HEK293 (cell line): Measurements from ENCODE around the gene MST1R.

Experiments used
- CTCF ChIA-PET: fragments of 350-600 bp; formaldehyde crosslinking; extraction: SDS; loops from one replicate; lab custom pipeline; 2021; ENCODE audit warnings: antibody characterized with exemption; lab: Yijun Ruan, JAX
- POLR2A ChIA-PET: fragments of 300-600 bp; formaldehyde crosslinking; extraction: SDS; loops from one replicate; lab custom pipeline; 2020; ENCODE audit warnings: antibody characterized with exemption, inconsistent platforms; lab: Yijun Ruan, JAX
- H3K27ac ChIP-seq: fragments of 200-500 bp; sonication (Bioruptor generic); 2 replicates; pipeline ENCODE4 v1.5.1; 2014; ENCODE audit warnings: low read depth, low read length, control low read depth, inconsistent platforms; ENCODE audit errors: extremely low read depth
- H3K36me3 ChIP-seq, 2 experiments: fragments of 200-500 bp in 1 of 2; sonication (Bioruptor generic) in 1 of 2; 1 replicate in 1 of 2; 2 replicates in 1 of 2; pipeline ENCODE4 v1.5.1; 2014 to 2017; ENCODE audit warnings: inconsistent platforms in 2 of 2, low read length in 2 of 2; ENCODE audit not compliant: control insufficient read depth in 2 of 2, insufficient read depth in 1 of 2
- H3K4me1 ChIP-seq: fragments of 200-500 bp; sonication (Bioruptor generic); 2 replicates; pipeline ENCODE4 v1.5.1; 2014; ENCODE audit warnings: mild to moderate bottlenecking, low read length, inconsistent platforms; ENCODE audit not compliant: control insufficient read depth, insufficient read depth
- H3K4me3 ChIP-seq: 2 replicates; pipeline ENCODE4 v1.5.1; 2011; ENCODE audit warnings: low read depth, mild to moderate bottlenecking, control low read depth, low read length, moderate library complexity
- H3K9me3 ChIP-seq: fragments of 200-500 bp; sonication (Bioruptor generic); 2 replicates; pipeline ENCODE4 v1.5.1; 2014; ENCODE audit warnings: low read depth, low read length, inconsistent platforms; ENCODE audit not compliant: control insufficient read depth, insufficient read depth
- AEBP2 ChIP-seq: fragments of 450-650 bp; formaldehyde crosslinking; IDR thresholded peaks from 2 replicates; pipeline ENCODE4 v1.5.1; 2016; ENCODE audit warnings: missing biosample characterization, missing genetic modification characterization, borderline replicate concordance
- PBX3 ChIP-seq: sonication (generic); formaldehyde crosslinking; IDR thresholded peaks from 2 replicates; pipeline ENCODE4 v1.8.1; 2022; ENCODE audit warnings: mild to moderate bottlenecking, moderate library complexity, missing genetic modification reagents
- TCF7L2 ChIP-seq: IDR thresholded peaks from 2 replicates; pipeline ENCODE4 v1.6.1; 2011; ENCODE audit warnings: low read depth, mild to moderate bottlenecking, inconsistent platforms, low read length, moderate library complexity, borderline replicate concordance
- ZBTB11 ChIP-seq: fragments of 450-650 bp; formaldehyde crosslinking; conservative IDR thresholded peaks from 2 replicates; pipeline ENCODE4 v1.5.1; 2016; ENCODE audit warnings: low read depth, missing biosample characterization, missing genetic modification characterization
- ZBTB6 ChIP-seq: fragments of 450-650 bp; formaldehyde crosslinking; IDR thresholded peaks from 2 replicates; pipeline ENCODE4 v1.5.1; 2017; ENCODE audit warnings: missing biosample characterization, missing genetic modification characterization
- ZNF148 ChIP-seq: fragments of 450-650 bp; formaldehyde crosslinking; IDR thresholded peaks from 2 replicates; pipeline ENCODE4 v1.5.0; 2017; ENCODE audit warnings: missing biosample characterization, missing genetic modification characterization, borderline replicate concordance
- ZNF221 ChIP-seq: fragments of 450-650 bp; formaldehyde crosslinking; IDR thresholded peaks from 2 replicates; pipeline ENCODE4 v1.5.1; 2017; ENCODE audit warnings: missing biosample characterization, missing genetic modification characterization, borderline replicate concordance
- ZNF571 ChIP-seq: fragments of 450-650 bp; formaldehyde crosslinking; IDR thresholded peaks from 2 replicates; pipeline ENCODE4 v1.5.0; 2017; ENCODE audit warnings: missing biosample characterization, missing genetic modification characterization
- ZNF580 ChIP-seq: fragments of 450-650 bp; formaldehyde crosslinking; IDR thresholded peaks from 2 replicates; pipeline ENCODE4 v1.5.1; 2016; ENCODE audit warnings: missing biosample characterization, missing genetic modification characterization
- ZNF585B ChIP-seq: fragments of 450-650 bp; formaldehyde crosslinking; IDR thresholded peaks from 2 replicates; pipeline ENCODE4 v1.5.1; 2016; ENCODE audit warnings: missing biosample characterization, missing genetic modification characterization
- ZNF658 ChIP-seq: fragments of 450-650 bp; formaldehyde crosslinking; IDR thresholded peaks from 2 replicates; pipeline ENCODE4; 2016; ENCODE audit warnings: missing biosample characterization, missing genetic modification characterization
- ZNF707 ChIP-seq: fragments of 450-650 bp; formaldehyde crosslinking; IDR thresholded peaks from 2 replicates; pipeline ENCODE4 v1.5.1; 2016; ENCODE audit warnings: missing biosample characterization, missing genetic modification characterization

MST1R gene

GRCh38 chr3:49845694-49846093 lies 58.0 kb downstream of the MST1R start (continued):
- TF ChIP-seq ZNF580 (tag by site-specific recombination) = no peak

- peaks cover 0 to 84% of the 10 kb centered on the region in 2 experiments; a peak in 1 of 3 replicates for H3K36me3 ChIP-seq
- POLR2A ChIA-PET = no interaction called here
- CTCF ChIA-PET = interaction anchor here (0.6 to 1.8 kb wide), 3 partner anchors 41 to 65 kb away, joined by 3 to 6 read pairs (median 3); partner anchors contain the start of gene INKA1
- TF ChIP-seq ZNF571 (tag by site-specific recombination) (no peak), ZNF658 (no peak), ZBTB6 (tag by site-specific recombination) (no peak), PBX3 (CRISPR knock-in tag) (no peak), ZNF585B (tag by site-specific recombination) (no peak), ZBTB11 (tag by site-specific recombination) (no peak), AEBP2 (tag by site-specific recombination) (no peak), ZNF707 (tag by site-specific recombination) (no peak), ZNF148 (no peak), TCF7L2 (no peak), ZNF221 (tag by site-specific recombination) (no peak)
- no peaks in the 10 kb centered on the region for H3K9me3 ChIP-seq
- H3K27ac ChIP-seq = no peak overlapping the region
- no peaks in the 10 kb centered on the region for H3K4me1 ChIP-seq
- H3K4me3 ChIP-seq = no peak overlapping the region
Measured at GRCh38 chr3:49844464-49845183, 59.0 kb downstream of the MST1R start.
